ENCODE measurements around the gene SCOC.

The SCOC gene

DNA sequence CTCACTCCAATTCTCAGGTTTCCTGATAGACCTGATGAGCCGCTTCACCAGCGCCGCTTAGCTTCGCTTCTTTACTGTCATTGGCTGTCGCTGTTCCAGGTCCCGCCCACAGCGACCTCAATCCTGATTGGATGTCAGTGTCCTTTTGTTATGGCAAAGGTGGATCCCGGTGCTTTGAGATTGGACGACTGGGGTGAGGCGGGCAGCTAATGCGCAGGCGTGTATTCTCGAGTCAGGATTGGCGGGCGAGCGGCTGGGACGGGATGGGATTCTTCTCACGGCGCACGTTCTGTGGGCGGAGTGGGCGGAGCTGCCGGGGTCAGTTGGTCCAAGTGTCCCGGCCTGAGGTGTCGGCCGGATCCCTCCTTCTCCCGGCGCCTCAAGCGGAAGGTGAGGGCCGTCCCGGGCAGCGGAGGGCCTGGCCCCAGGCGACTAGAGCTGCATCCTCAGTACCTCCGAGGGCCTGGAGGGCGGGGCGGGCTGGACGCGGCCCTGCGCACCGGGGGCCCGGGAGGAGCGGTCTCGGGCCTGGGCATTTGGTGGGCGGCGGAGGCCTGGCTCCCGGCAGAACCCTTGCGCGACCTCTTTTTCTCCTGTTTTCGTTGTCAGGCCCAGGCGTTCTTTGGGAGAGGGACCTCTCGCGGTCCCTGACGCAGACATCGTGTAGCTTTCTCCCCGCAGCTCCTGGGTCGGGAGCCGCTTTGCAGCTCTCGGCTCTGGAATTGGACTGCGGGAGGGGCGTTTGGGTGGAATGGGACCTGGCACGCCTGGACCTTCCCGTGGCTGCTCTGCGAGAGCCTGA lies at the start of gene SCOC:
Gene SCOC (plus strand): TSS at position 319 of the 802 bp plus-strand sequence. CDS start 5,525 bp downstream, outside the sequence.
- Mint-ChIP-seq H3K4me3 (no peak within 1 kb of the TSS), H3K27ac (peak within 1 kb of the TSS; percentile 11), H3K9me3 (no peaks in the 10 kb centered on the region), H3K36me3 (ENCODE audit: low read depth) (peaks cover 2% of the 10 kb centered on the region), H3K4me1 (ENCODE audit: low read depth) (peaks cover 23% of the 10 kb centered on the region), H3K27me3 (ENCODE audit: low read depth) (peaks cover 12% of the 10 kb centered on the region)
- peak; percentile 98 for DNase-seq (ENCODE audit: low spot score)

DNA sequence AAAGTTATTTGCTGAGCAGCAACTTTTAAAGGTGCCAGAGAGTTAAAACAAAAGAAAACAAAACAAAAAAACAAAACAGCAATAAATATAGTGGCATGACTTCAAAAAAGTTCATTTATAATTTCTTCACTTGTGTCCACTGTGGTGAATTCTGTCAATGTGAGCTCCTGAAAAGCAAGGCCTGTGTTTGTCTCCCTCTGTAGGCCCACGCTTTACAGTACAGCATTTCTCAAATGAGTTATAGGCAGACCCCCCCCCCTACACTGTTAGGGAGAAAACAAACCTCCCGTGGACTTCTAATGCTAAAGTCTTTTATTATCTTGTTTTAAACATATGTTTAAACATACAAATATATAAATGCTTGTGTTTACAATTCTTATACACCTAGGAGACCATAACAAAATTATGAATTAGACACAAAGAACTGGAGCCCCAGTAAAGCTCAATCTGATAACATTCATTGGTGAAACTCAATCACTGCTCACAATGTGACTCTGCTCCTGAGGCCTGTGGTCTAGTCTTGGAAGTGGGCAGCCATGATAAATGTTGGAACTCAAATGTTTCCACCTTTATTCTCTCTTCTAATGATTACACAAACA lies 47.0 kb upstream of the SCOC start:
- Mint-ChIP-seq H3K27me3 (ENCODE audit: low read depth) (peaks cover 46% of the 10 kb centered on the region), H3K36me3 (ENCODE audit: low read depth) (no peaks in the 10 kb centered on the region), H3K4me1 (ENCODE audit: low read depth) (peaks cover 21% of the 10 kb centered on the region), H3K4me3 (no peak overlapping the region), H3K27ac (no peak overlapping the region), H3K9me3 (no peaks in the 10 kb centered on the region)
- DNase-seq (ENCODE audit: low spot score) = no peak

DNA sequence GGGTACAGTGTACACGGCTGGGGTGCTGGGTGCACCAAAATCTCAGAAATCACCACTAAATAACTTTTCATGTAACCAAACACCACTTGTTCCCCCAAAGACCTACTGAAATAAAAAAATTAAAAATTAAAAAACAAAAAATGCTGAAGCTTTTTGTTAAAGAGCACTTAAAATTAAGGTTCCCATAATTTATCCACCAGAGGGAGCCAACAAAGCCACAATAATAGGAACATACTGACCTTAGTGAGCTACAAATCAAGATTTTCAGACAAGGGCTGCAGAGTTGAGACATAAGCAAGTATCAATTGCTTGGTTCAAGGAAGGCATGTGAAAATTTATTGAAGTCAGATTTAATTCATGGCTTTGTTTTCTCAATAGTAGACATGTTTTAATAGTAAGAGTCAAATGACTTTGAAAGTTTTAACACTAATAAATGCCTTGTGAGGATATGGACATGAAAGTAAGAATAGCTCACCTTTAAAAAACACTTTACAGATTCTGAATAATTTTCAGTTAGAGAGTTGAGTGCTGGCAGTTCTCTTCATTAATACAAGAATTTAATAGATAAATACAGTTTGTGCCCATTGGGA lies 43.0 kb upstream of the SCOC start:
- DNase-seq (ENCODE audit: low spot score) = no peak
- H3K27me3 Mint-ChIP-seq (ENCODE audit: low read depth) = peaks cover 28% of the 10 kb centered on the region

DNA sequence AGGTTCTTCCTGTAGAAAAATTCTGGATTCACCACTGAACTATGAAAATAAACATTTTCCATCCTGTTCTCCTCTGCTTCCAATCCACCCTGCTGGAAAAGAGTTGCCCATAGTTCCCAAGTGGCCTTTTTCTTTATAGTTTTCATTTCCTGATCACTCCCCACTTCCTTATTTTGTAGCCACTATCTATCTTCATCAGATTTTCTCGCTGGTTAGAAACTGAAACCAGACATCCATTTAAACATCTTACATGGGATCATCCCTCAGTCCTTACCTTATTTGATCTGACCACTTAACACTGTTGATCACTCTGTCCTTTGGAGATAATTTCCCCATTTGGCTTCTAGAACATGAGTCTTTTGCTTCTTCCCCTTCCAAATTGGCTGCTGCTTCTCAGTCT lies 42.2 kb upstream of the SCOC start:
- Mint-ChIP-seq H3K4me1 (ENCODE audit: low read depth) (peaks cover 8% of the 10 kb centered on the region), H3K27me3 (ENCODE audit: low read depth) (peaks cover 29% of the 10 kb centered on the region), H3K27ac (no peak overlapping the region), H3K4me3 (no peak overlapping the region), H3K9me3 (no peaks in the 10 kb centered on the region), H3K36me3 (ENCODE audit: low read depth) (no peaks in the 10 kb centered on the region)
- DNase-seq (ENCODE audit: low spot score) = no peak

More for the DNA sequence above, 43.0 kb upstream of the SCOC start:
- Mint-ChIP-seq H3K36me3 (ENCODE audit: low read depth) (no peaks in the 10 kb centered on the region), H3K4me1 (ENCODE audit: low read depth) (peaks cover 8% of the 10 kb centered on the region), H3K4me3 (no peak overlapping the region), H3K9me3 (no peaks in the 10 kb centered on the region), H3K27ac (no peak overlapping the region)

- no peak for DNase-seq (ENCODE audit: low spot score)
- Mint-ChIP-seq H3K27me3 (ENCODE audit: low read depth) (peaks cover 32% of the 10 kb centered on the region), H3K4me1 (ENCODE audit: low read depth) (peaks cover 8% of the 10 kb centered on the region), H3K27ac (no peak overlapping the region), H3K9me3 (no peaks in the 10 kb centered on the region), H3K4me3 (no peak overlapping the region), H3K36me3 (ENCODE audit: low read depth) (no peaks in the 10 kb centered on the region)
Observed at GRCh38 chr4:140331876-140332275, 41.6 kb upstream of the SCOC start.

GRCh38 chr4:140332734-140333133 lies 40.7 kb upstream of the SCOC start:
- Mint-ChIP-seq H3K27me3 (ENCODE audit: low read depth) (peaks cover 30% of the 10 kb centered on the region), H3K4me1 (ENCODE audit: low read depth) (peaks cover 8% of the 10 kb centered on the region), H3K27ac (no peak overlapping the region), H3K9me3 (no peaks in the 10 kb centered on the region), H3K36me3 (ENCODE audit: low read depth) (no peaks in the 10 kb centered on the region), H3K4me3 (no peak overlapping the region)
- no peak for DNase-seq (ENCODE audit: low spot score)

GRCh38 chr4:140333523-140333922 lies 39.9 kb upstream of the SCOC start:
- no peaks in the 10 kb centered on the region for H3K36me3 Mint-ChIP-seq (ENCODE audit: low read depth)
- H3K9me3 Mint-ChIP-seq = no peaks in the 10 kb centered on the region
- H3K27ac Mint-ChIP-seq = no peak overlapping the region
- DNase-seq (ENCODE audit: low spot score) = no peak
- H3K4me1 Mint-ChIP-seq (ENCODE audit: low read depth) = peaks cover 8% of the 10 kb centered on the region
- H3K27me3 Mint-ChIP-seq (ENCODE audit: low read depth) = peaks cover 24% of the 10 kb centered on the region
- no peak overlapping the region for H3K4me3 Mint-ChIP-seq

GRCh38 chr4:140335076-140335475 lies 38.4 kb upstream of the SCOC start:
- Mint-ChIP-seq H3K27ac (no peak overlapping the region), H3K36me3 (ENCODE audit: low read depth) (no peaks in the 10 kb centered on the region), H3K27me3 (ENCODE audit: low read depth) (peaks cover 16% of the 10 kb centered on the region), H3K9me3 (no peaks in the 10 kb centered on the region), H3K4me3 (no peak overlapping the region), H3K4me1 (ENCODE audit: low read depth) (peaks cover 8% of the 10 kb centered on the region)
- DNase-seq (ENCODE audit: low spot score) = no peak

- no peaks in the 10 kb centered on the region for H3K36me3 Mint-ChIP-seq (ENCODE audit: low read depth)
- no peak overlapping the region for H3K27ac Mint-ChIP-seq
- no peak for DNase-seq (ENCODE audit: low spot score)
- peaks cover under 1% of the 10 kb centered on the region for H3K4me1 Mint-ChIP-seq (ENCODE audit: low read depth)
- H3K9me3 Mint-ChIP-seq = no peaks in the 10 kb centered on the region
- peaks cover 11% of the 10 kb centered on the region for H3K27me3 Mint-ChIP-seq (ENCODE audit: low read depth)
- H3K4me3 Mint-ChIP-seq = no peak overlapping the region
Observed at GRCh38 chr4:140336730-140337129, 36.7 kb upstream of the SCOC start.

- no peak for DNase-seq (ENCODE audit: low spot score)
- Mint-ChIP-seq H3K27ac (no peak overlapping the region), H3K4me1 (ENCODE audit: low read depth) (peaks cover 2% of the 10 kb centered on the region), H3K27me3 (ENCODE audit: low read depth) (peaks cover 19% of the 10 kb centered on the region), H3K4me3 (no peak overlapping the region), H3K36me3 (ENCODE audit: low read depth) (no peaks in the 10 kb centered on the region), H3K9me3 (no peaks in the 10 kb centered on the region)
Observed at GRCh38 chr4:140342620-140343019, 30.8 kb upstream of the SCOC start.

DNA sequence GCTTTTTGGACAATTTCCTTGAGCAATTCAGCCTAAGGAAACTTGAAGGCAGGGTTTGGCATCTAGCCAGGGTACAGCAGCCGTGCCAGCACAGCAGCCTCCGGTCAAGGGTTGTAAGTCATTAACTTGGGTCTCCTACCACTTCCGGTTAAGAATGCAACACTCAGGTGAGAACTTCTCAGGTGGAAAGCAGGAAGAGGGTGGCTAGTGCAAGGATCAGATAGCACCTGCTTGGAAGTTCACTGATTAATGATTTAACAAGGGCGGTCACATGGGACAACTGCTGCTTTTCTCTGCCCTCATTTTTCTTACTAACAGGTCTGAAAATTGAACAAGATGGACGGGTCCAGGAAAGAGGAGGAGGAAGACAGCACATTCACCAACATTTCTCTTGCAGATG lies 30.1 kb upstream of the SCOC start:
- no peaks in the 10 kb centered on the region for H3K9me3 Mint-ChIP-seq
- peaks cover 21% of the 10 kb centered on the region for H3K27me3 Mint-ChIP-seq (ENCODE audit: low read depth)
- peaks cover 2% of the 10 kb centered on the region for H3K4me1 Mint-ChIP-seq (ENCODE audit: low read depth)
- H3K36me3 Mint-ChIP-seq (ENCODE audit: low read depth) = no peaks in the 10 kb centered on the region
- no peak overlapping the region for H3K4me3 Mint-ChIP-seq
- no peak for DNase-seq (ENCODE audit: low spot score)
- no peak overlapping the region for H3K27ac Mint-ChIP-seq

DNA sequence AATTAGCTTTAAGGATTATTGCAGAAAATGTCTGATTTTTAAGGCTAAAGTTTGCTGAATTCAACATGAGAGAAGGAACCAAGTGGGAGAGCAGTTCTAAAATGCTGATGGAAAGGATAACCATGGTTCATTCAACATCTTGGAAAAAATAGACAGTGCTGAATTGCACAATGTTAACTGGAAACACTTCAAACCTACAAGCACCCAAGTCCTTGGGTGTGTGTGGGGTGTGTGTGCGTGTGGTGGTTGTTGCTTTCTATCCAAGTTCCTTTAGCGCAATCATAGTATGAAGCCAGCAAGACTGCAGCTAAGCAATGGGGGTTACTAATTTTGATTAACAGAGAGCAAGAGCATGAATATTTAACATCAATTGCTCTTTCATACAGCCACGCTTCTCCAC lies 29.3 kb upstream of the SCOC start:
- Mint-ChIP-seq H3K27ac (no peak overlapping the region), H3K36me3 (ENCODE audit: low read depth) (no peaks in the 10 kb centered on the region), H3K27me3 (ENCODE audit: low read depth) (peaks cover 26% of the 10 kb centered on the region), H3K4me3 (no peak overlapping the region), H3K9me3 (no peaks in the 10 kb centered on the region), H3K4me1 (ENCODE audit: low read depth) (peaks cover 2% of the 10 kb centered on the region)
- DNase-seq (ENCODE audit: low spot score) = no peak

DNA sequence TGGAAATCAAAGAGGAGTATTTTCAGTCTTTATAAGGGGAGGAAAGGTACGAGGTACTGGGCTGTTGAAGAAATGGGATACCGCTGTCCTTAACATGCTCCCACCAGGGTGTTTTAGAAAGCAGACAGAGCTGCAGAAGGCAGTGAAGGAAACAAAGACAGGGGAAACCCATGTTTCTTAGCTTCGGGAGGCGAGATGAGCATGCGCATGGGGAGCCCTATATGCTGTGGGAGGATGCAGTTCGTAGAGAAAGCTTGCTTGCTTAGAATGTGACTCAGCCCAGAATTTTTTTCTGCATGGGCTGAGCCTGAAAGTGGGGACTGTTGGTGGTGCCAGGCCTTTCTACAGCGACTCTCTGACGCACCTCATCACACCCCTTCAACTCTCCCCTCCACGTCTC lies 28.8 kb upstream of the SCOC start:
- no peak for DNase-seq (ENCODE audit: low spot score)
- peaks cover 2% of the 10 kb centered on the region for H3K4me1 Mint-ChIP-seq (ENCODE audit: low read depth)
- H3K27me3 Mint-ChIP-seq (ENCODE audit: low read depth) = peaks cover 30% of the 10 kb centered on the region
- H3K4me3 Mint-ChIP-seq = no peak overlapping the region
- no peaks in the 10 kb centered on the region for H3K9me3 Mint-ChIP-seq
- H3K27ac Mint-ChIP-seq = no peak overlapping the region
- H3K36me3 Mint-ChIP-seq (ENCODE audit: low read depth) = no peaks in the 10 kb centered on the region

DNA sequence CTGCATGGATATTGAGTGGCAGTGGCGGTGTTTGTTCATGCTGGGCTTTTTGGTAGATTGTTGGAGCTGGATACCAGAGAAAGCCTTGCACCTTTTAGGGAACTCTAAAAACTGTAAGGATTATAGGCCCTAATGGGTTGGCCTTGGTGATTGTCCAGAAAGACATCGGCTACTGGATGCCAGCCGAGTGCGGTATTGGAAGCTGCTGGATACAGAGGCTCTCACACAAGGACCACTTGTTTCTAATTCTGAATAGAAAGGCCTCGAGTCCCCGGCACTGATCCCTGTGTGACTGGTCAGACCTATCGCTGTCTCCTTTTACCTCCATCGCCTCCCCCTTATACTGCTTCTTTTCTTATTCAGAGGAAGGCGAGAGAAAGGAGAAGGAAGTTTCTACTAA lies 27.3 kb upstream of the SCOC start:
- H3K27ac Mint-ChIP-seq = no peak overlapping the region
- H3K27me3 Mint-ChIP-seq (ENCODE audit: low read depth) = peaks cover 34% of the 10 kb centered on the region
- no peaks in the 10 kb centered on the region for H3K9me3 Mint-ChIP-seq
- DNase-seq (ENCODE audit: low spot score) = no peak
- H3K4me1 Mint-ChIP-seq (ENCODE audit: low read depth) = peaks cover 2% of the 10 kb centered on the region
- no peaks in the 10 kb centered on the region for H3K36me3 Mint-ChIP-seq (ENCODE audit: low read depth)
- H3K4me3 Mint-ChIP-seq = no peak overlapping the region
